ENCODE results near the gene FAM13A. TPM values are rescaled to one million over a fixed set of nuclear protein-coding genes. Genes with fewer than 3 reads are reported as not detected.

Gene FAM13A
- total and polyA plus RNA-seq, 9 of the 15 experiments (the other 6 are each of a cell fraction or from before 2014, with no cell fraction given): 11.3 to 23.3 (median 14.7) TPM

DNA sequence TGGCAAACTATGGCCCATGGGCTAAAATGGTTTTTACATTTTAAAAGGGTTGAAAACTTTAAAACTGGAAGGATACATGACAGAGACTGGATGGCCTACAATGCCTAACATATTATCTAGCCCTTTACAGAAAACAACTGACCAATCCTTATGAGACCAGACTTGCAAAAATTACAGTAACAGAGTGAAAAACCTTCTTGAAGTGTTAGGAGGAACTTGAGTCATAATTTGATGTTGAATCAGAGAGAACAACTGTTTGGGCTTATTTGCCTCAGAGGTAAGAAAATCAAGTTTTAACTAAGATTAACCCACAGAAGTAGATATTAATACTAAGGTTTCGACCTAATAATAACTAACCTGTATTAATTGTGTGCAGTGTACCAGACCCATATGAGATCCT lies 347.0 kb downstream of the FAM13A start:
- CTCF ChIA-PET (ENCODE audit: low intra/inter-chr PET ratio): no interaction called here

More for the DNA sequence above, 347.0 kb downstream of the FAM13A start:
- POLR2A ChIA-PET: no interaction called here
- H3K27ac ChIP-seq (ENCODE audit: extremely low read depth, low read depth, low read length): no peak overlapping the region
- intact Hi-C loops (cut with micrococcal nuclease) (loop anchor here (5.0 kb wide), 1 partner anchor 82 kb away; no protein-coding TSS in a partner anchor), in situ Hi-C loops (cut with MboI) (no loop called here)
- no peak overlapping the region for H3K9ac ChIP-seq (ENCODE audit: insufficient read depth in 1 of 2, low read depth in 2 of 2, low read length in 2 of 2)
- H3K4me1 ChIP-seq (replicated peaks in 1 of 2; ENCODE audit: control insufficient read depth in 2 of 2, insufficient read depth in 2 of 2, low read length in 2 of 2): no peaks in the 10 kb centered on the region
- H3K4me3 ChIP-seq: no peak overlapping the region
- FAIRE-seq (no peak), ATAC-seq (no peak), DNase-seq (ENCODE audit: extremely low read depth in 1 of 4, low spot score in 3 of 4) (no peak)
- no peaks in the 10 kb centered on the region for H3K27me3 ChIP-seq (ENCODE audit: control insufficient read depth in 2 of 2, insufficient read depth in 2 of 2, low read length in 2 of 2)
- no peak overlapping the region for H2AFZ ChIP-seq (ENCODE audit: low read depth, low read length)
- H3K36me3 ChIP-seq (ENCODE audit: control insufficient read depth, insufficient read depth, low read length): no peaks in the 10 kb centered on the region
- no peaks in the 10 kb centered on the region for H3K9me1 ChIP-seq (ENCODE audit: control insufficient read depth, insufficient read depth, low read length)
- H3K79me2 ChIP-seq (ENCODE audit: control insufficient read depth, insufficient read depth, low read length): no peaks in the 10 kb centered on the region
- no peaks in the 10 kb centered on the region for H4K20me1 ChIP-seq (replicated peaks; ENCODE audit: control insufficient read depth, insufficient read depth, low read length)
- TF ChIP-seq ZNF133 (CRISPR knock-in tag; IDR thresholded peaks at IDR 0.05): no peak
- TF ChIP-seq, protein P1, sequence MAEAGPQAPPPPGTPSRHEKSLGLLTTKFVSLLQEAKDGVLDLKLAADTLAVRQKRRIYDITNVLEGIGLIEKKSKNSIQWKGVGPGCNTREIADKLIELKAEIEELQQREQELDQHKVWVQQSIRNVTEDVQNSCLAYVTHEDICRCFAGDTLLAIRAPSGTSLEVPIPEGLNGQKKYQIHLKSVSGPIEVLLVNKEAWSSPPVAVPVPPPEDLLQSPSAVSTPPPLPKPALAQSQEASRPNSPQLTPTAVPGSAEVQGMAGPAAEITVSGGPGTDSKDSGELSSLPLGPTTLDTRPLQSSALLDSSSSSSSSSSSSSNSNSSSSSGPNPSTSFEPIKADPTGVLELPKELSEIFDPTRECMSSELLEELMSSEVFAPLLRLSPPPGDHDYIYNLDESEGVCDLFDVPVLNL (CRISPR knock-in tag; IDR thresholded peaks at IDR 0.05; ENCODE audit: low read depth): no peak
- no peak for TF ChIP-seq SRF (CRISPR knock-in tag; IDR thresholded peaks at IDR 0.05)
- TF ChIP-seq ZNF41 (CRISPR knock-in tag; conservative IDR thresholded peaks at IDR 0.05): no peak
- TF ChIP-seq HEY1 (CRISPR knock-in tag; IDR thresholded peaks at IDR 0.05; ENCODE audit: borderline replicate concordance): no peak
- no peak for TF ChIP-seq ZNF431 (CRISPR knock-in tag; IDR thresholded peaks at IDR 0.05)
- TF ChIP-seq ZNF583 (CRISPR knock-in tag; IDR thresholded peaks at IDR 0.05): no peak
- TF ChIP-seq ZKSCAN3 (CRISPR knock-in tag; IDR thresholded peaks at IDR 0.05): no peak
- TF ChIP-seq, protein P2, sequence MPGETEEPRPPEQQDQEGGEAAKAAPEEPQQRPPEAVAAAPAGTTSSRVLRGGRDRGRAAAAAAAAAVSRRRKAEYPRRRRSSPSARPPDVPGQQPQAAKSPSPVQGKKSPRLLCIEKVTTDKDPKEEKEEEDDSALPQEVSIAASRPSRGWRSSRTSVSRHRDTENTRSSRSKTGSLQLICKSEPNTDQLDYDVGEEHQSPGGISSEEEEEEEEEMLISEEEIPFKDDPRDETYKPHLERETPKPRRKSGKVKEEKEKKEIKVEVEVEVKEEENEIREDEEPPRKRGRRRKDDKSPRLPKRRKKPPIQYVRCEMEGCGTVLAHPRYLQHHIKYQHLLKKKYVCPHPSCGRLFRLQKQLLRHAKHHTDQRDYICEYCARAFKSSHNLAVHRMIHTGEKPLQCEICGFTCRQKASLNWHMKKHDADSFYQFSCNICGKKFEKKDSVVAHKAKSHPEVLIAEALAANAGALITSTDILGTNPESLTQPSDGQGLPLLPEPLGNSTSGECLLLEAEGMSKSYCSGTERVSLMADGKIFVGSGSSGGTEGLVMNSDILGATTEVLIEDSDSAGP (CRISPR knock-in tag; IDR thresholded peaks at IDR 0.05): no peak
- TF ChIP-seq SMAD3 (CRISPR knock-in tag; conservative IDR thresholded peaks at IDR 0.05): no peak
- TF ChIP-seq PTRF (tag; IDR thresholded peaks at IDR 0.05): no peak
- TF ChIP-seq CEBPB (tag; IDR thresholded peaks at IDR 0.05): no peak
- TF ChIP-seq TCF3 (CRISPR knock-in tag; IDR thresholded peaks at IDR 0.05): no peak
- TF ChIP-seq BRD9 (IDR thresholded peaks at IDR 0.05; ENCODE audit: low read depth, partially characterized antibody): no peak
- WGBS (ENCODE audit: insufficient coverage, low coverage, missing lambda C conversion rate): 37% methylated on average over 1 of the region's 1 CpG
- no TSS peak for BruUV-seq (replicated peaks)
- H3K4me2 ChIP-seq (ENCODE audit: insufficient read depth, low read length): no peak overlapping the region
- no peaks in the 10 kb centered on the region; the same call in 1 of the 2 replicates for H3K9me3 ChIP-seq (replicated peaks; ENCODE audit: control insufficient read depth, insufficient read depth, low read depth, low read length)

Data from K562 (cell line).